ENCODE measurements around the gene ZNF638.
"Not testable (repeated sequence)": the region's sequence is repeated elsewhere in the genome, so short reads cannot be mapped to it uniquely, and the experiment has no call there.

Gene ZNF638

GRCh38 chr2:71388214-71388613, 56.6 kb downstream of the ZNF638 start:
- DNase-seq, result no peak
- in situ Hi-C loops (cut with MboI; ENCODE audit: low pct_unique_long_range_greater_than_20kb, low sequenced_read_pairs), result no loop called here

GRCh38 chr2:71389384-71390072, 57.9 kb downstream of the ZNF638 start:
- DNase-seq, result no peak
- in situ Hi-C loops (cut with MboI; ENCODE audit: low pct_unique_long_range_greater_than_20kb, low sequenced_read_pairs), result no loop called here

- DNase-seq, result no peak
- in situ Hi-C loops (cut with MboI; ENCODE audit: low pct_unique_long_range_greater_than_20kb, low sequenced_read_pairs), result no loop called here
Measured at GRCh38 chr2:71393216-71393615, 61.6 kb downstream of the ZNF638 start.

- DNase-seq, result no peak
- in situ Hi-C loops (cut with MboI; ENCODE audit: low pct_unique_long_range_greater_than_20kb, low sequenced_read_pairs), result no loop called here
Measured at GRCh38 chr2:71395471-71395870, 63.9 kb downstream of the ZNF638 start.

- in situ Hi-C loops (cut with MboI; ENCODE audit: low pct_unique_long_range_greater_than_20kb, low sequenced_read_pairs), result no loop called here
- DNase-seq, result no peak
Measured at GRCh38 chr2:71402427-71402826, 70.8 kb downstream of the ZNF638 start.

GRCh38 chr2:71409611-71410010, 78.0 kb downstream of the ZNF638 start:
- in situ Hi-C loops (cut with MboI; ENCODE audit: low pct_unique_long_range_greater_than_20kb, low sequenced_read_pairs), result no loop called here
- no peak for DNase-seq

GRCh38 chr2:71410696-71411095, 79.1 kb downstream of the ZNF638 start:
- in situ Hi-C loops (cut with MboI; ENCODE audit: low pct_unique_long_range_greater_than_20kb, low sequenced_read_pairs), result no loop called here
- no peak for DNase-seq

- DNase-seq; in situ Hi-C loops (cut with MboI; ENCODE audit: low pct_unique_long_range_greater_than_20kb, low sequenced_read_pairs): not testable (repeated sequence)
Measured at GRCh38 chr2:71416866-71417265, 85.3 kb downstream of the ZNF638 start.

- in situ Hi-C loops (cut with MboI; ENCODE audit: low pct_unique_long_range_greater_than_20kb, low sequenced_read_pairs), result no loop called here
- no peak for DNase-seq
Measured at GRCh38 chr2:71417300-71418202, 86.0 kb downstream of the ZNF638 start.

- DNase-seq, result no peak
- in situ Hi-C loops (cut with MboI; ENCODE audit: low pct_unique_long_range_greater_than_20kb, low sequenced_read_pairs), result no loop called here
Measured at GRCh38 chr2:71419145-71419544, 87.6 kb downstream of the ZNF638 start.

GRCh38 chr2:71419976-71420375, 88.4 kb downstream of the ZNF638 start:
- no peak for DNase-seq
- in situ Hi-C loops (cut with MboI; ENCODE audit: low pct_unique_long_range_greater_than_20kb, low sequenced_read_pairs), result no loop called here

- in situ Hi-C loops (cut with MboI; ENCODE audit: low pct_unique_long_range_greater_than_20kb, low sequenced_read_pairs), result no loop called here
- DNase-seq, result no peak
Measured at GRCh38 chr2:71422786-71423185, 91.2 kb downstream of the ZNF638 start.

- DNase-seq, result no peak
- in situ Hi-C loops (cut with MboI; ENCODE audit: low pct_unique_long_range_greater_than_20kb, low sequenced_read_pairs), result no loop called here
Measured at GRCh38 chr2:71423817-71424420, 92.3 kb downstream of the ZNF638 start.

- in situ Hi-C loops (cut with MboI; ENCODE audit: low pct_unique_long_range_greater_than_20kb, low sequenced_read_pairs), result no loop called here
- no peak for DNase-seq
Measured at GRCh38 chr2:71426721-71427120, 95.1 kb downstream of the ZNF638 start.

- in situ Hi-C loops (cut with MboI; ENCODE audit: low pct_unique_long_range_greater_than_20kb, low sequenced_read_pairs), result no loop called here
- DNase-seq, result no peak
Measured at GRCh38 chr2:71428472-71429383, 97.1 kb downstream of the ZNF638 start.

- in situ Hi-C loops (cut with MboI; ENCODE audit: low pct_unique_long_range_greater_than_20kb, low sequenced_read_pairs); DNase-seq: not testable (repeated sequence)
Measured at GRCh38 chr2:71445142-71445541, 113.6 kb downstream of the ZNF638 start.

- no peak for DNase-seq
- in situ Hi-C loops (cut with MboI; ENCODE audit: low pct_unique_long_range_greater_than_20kb, low sequenced_read_pairs), result no loop called here
Measured at GRCh38 chr2:71446505-71446904, 114.9 kb downstream of the ZNF638 start.

GRCh38 chr2:71449343-71449742, 117.8 kb downstream of the ZNF638 start:
- no peak for DNase-seq
- in situ Hi-C loops (cut with MboI; ENCODE audit: low pct_unique_long_range_greater_than_20kb, low sequenced_read_pairs), result no loop called here

- in situ Hi-C loops (cut with MboI; ENCODE audit: low pct_unique_long_range_greater_than_20kb, low sequenced_read_pairs), result no loop called here
- DNase-seq, result no peak
Measured at GRCh38 chr2:71451705-71452104, 120.1 kb downstream of the ZNF638 start.
